Epithelial cell of prostate (primary cell): Measurements from ENCODE around the gene ZCCHC14.

ENCODE experiments used
- DNase-seq: peaks from one replicate; pipeline ENCODE4 v3.0.0-alpha.2; 2011; ENCODE audit warnings: low read depth, low spot score
- H3K27ac ChIP-seq: fragments of 450-650 bp; 2 replicates; pipeline ENCODE4 v1.5.1; 2017; ENCODE audit warnings: mild to moderate bottlenecking

ZCCHC14 gene

GRCh38 chr16:87492721-87493607, at the start of gene ZCCHC14:
Gene ZCCHC14 (minus strand): TSS chr16:87493024. CDS start chr16:87492238, 786 bp downstream.
- peak within 1 kb of the TSS; percentile 63 for H3K27ac ChIP-seq

DNA sequence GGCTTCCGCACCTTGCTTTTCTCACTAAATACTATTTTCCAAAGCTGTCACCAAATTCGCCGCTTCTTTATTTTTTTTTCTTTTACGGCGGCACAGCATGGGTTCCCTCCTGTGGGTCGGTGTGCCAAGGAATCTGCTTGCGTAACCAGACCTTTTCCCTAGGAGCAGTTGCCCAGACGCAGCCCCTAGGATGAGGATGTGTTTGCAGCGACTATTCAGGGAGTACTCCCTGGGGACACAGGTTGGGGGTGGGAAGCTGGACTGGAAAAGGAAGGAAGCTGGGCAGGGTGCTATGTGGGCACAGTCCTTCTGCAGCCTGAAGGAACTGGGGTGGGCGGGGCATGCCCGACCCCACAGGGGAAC, 49.0 kb upstream of the ZCCHC14 start:
- no peak for DNase-seq
- H3K27ac ChIP-seq: no peak overlapping the region

More at GRCh38 chr16:87492721-87493607, at the start of gene ZCCHC14:
- DNase-seq: peak; percentile 94

DNA sequence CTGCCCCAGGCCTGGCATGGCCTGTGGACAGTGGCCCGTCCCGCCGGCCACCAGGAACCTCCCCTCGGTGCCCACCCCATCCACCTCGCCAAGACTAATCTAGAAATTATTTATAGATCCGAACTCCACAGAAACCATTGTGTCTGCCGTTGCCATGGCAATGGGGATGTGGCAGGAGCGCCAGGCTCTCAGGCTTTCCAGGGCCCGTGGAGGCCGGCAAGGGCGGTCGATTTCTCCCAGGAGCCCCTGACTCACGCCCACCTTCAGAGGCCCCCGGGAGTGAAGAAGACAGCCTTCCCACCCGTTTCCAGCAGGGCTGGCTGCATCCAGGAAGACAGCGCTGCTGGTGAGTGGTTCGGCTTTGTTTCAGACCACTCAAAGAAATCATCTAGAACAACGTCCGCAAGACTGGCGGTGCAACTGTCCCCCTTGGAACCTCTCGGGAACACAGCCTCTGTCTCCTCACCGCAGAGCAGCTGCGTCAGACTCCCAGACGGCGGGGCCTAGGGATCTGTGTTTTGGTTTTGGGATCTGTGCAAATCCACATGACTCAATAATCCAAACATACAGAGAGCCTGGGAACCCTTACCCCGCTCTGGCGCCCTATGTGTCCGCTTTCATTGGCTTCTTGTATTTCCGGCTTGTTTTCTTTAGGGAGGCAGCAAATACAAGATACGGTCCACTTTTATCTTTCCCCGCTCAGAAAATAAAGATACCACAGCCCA, 48.5 kb upstream of the ZCCHC14 start:
- H3K27ac ChIP-seq: no peak overlapping the region
- DNase-seq: no peak

DNA sequence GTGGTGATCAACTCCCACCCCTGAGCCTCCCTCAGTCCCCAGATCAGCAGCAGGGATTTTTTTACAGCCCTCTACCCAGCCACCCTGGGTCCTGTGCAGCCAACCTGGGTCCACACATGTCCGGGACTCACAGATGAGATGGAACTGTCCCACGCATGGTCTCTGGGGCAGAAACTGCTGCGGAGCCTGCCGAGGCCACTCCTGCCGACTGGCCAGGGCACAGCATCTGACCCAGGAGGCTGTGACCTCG, 48.0 kb upstream of the ZCCHC14 start:
- no peak overlapping the region for H3K27ac ChIP-seq

DNA sequence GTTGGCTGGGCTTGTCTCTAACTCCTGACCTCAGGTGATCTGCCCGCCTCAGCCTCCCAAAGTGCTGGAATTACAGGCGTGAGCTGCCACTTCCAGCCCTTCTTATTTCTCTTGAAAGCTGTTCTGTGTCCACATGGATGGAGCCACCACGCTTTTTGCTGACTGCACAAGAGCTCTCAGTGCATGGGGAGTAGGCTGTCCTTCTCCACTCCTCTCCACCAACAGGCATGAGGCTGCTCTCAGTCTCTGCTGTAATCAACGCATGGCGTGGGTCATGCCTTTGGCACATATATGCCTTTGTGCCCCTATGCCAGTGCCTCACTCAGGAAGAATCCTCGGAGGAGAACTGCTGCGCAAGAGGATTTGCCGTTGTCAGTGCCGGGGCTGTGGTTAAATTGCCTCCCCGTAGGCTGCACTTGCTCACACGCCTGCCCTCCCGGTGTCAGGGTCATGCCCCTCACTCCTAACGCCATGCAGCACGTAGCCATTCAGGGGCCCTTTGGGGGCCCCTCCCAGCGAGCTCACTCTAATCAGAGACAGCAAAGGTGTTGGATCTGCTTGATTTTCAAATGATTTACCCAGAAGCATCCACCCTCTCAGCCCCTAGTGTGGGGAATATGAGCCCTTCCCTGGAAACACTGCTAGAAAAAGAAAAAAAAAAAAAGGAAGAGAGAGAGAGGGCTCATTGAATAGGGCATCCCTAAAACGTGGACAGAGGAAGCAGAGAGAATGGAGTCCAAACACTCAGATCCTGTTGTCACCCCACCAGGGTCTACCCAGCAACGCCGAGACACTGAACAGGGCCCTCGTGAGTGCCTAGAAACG, 47.5 kb upstream of the ZCCHC14 start:
- DNase-seq: no peak
- H3K27ac ChIP-seq: no peak overlapping the region

More for the DNA sequence above, 48.0 kb upstream of the ZCCHC14 start:
- no peak for DNase-seq

DNA sequence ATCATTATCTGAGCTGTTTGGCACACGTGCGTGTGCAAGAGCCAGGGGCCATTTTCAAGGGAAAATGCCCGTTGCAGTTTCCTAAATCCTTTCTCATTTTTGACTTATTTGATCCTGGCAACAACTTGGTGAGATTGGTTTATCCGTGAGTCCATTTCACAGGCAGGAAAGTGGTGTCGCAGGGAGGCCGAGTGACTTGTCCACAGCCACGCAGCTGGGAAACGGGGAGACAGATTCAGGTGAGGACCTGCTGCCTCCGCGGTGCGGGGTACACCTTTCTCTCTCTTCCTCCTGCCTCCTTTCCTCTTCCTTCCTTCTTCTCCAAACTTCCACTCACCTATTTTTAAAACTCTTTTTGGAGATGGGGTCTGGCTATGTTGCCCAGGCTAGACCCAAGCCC, 46.3 kb upstream of the ZCCHC14 start:
- no peak overlapping the region for H3K27ac ChIP-seq
- no peak for DNase-seq

GRCh38 chr16:87538594-87538993, 45.8 kb upstream of the ZCCHC14 start:
- no peak for DNase-seq
- H3K27ac ChIP-seq: no peak overlapping the region

GRCh38 chr16:87538160-87538559, 45.3 kb upstream of the ZCCHC14 start:
- DNase-seq: no peak
- no peak overlapping the region for H3K27ac ChIP-seq

- DNase-seq: no peak
- no peak overlapping the region for H3K27ac ChIP-seq
Observed at GRCh38 chr16:87536795-87537142, 43.9 kb upstream of the ZCCHC14 start.

- DNase-seq: no peak
- H3K27ac ChIP-seq: no peak overlapping the region
Observed at GRCh38 chr16:87535855-87536794, 43.3 kb upstream of the ZCCHC14 start.

GRCh38 chr16:87535457-87535854, 42.6 kb upstream of the ZCCHC14 start:
- no peak overlapping the region for H3K27ac ChIP-seq
- DNase-seq: no peak

DNA sequence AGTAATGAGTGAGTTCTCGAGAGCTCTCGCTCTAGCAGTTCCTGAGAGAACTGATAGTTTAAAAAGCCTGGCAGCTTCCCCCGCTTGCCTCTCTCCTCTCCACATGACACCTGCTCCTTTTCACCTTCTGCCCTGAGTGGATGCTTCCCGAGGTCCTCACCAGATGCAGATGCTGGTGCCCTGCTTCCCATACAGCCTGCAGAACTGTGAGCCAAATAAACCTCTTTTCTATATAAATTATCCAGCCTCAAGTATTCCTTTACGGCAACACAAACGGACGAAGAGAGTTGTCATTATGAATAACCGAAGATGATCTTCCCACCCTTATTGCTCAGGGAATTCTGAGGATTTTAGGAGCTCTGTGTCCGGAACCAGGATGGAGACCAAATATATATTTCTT, 41.9 kb upstream of the ZCCHC14 start:
- H3K27ac ChIP-seq: no peak overlapping the region
- no peak for DNase-seq

DNA sequence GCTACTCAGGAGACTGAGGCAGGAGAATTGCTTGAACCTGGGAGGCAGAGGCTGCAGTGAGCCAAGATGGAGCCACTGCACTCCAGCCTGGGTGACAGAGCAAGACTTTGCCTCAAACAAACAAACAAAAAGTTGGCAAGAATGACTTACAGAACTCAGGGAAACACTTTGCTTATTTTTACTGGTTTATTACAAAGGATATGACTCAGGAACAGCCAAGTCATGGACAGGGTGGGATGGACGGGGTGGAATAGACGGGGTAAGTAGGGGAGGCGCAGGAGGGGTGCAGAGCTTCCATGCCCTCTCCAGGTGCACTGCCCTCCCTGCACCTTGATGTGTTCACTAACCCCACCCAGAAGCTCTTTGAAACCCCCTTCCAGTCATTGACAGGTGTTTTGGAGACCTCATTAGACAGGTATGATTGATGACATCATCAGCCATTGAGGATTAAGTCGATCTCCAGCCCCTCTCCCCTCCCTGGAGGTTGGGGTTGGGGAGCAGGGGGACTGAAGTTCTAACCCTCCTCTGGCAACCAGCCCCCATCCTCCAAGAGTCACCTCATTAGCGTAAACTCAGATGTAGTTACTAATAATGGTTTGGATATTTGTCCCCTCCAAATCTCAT, 41.3 kb upstream of the ZCCHC14 start:
- DNase-seq: no peak
- H3K27ac ChIP-seq: no peak overlapping the region

GRCh38 chr16:87533061-87533460, 40.2 kb upstream of the ZCCHC14 start:
- no peak for DNase-seq

DNA sequence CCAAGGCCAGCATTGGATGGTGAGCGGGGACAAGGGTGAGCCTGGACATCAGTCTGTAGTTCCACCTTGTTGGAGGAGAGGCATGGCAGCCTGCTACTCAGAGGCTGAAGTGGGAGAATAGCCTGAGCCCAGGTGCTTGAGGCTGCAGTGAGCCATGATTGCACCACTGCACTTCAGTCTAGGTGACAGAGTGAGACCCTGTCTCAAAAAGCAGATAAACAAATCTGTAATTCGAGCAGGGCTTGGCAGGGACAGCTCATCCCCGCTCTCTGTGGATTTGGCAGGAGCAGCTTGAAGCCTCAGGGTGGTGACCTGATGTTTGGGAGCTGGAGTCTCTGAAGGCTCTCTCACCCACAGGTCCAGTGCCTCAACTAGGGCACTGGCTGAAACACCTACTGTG, 38.6 kb upstream of the ZCCHC14 start:
- H3K27ac ChIP-seq: no peak overlapping the region
- no peak for DNase-seq

More at GRCh38 chr16:87533061-87533460, 40.2 kb upstream of the ZCCHC14 start:
- no peak overlapping the region for H3K27ac ChIP-seq

GRCh38 chr16:87528690-87529579, 36.1 kb upstream of the ZCCHC14 start:
- no peak for DNase-seq
- H3K27ac ChIP-seq: no peak overlapping the region

DNA sequence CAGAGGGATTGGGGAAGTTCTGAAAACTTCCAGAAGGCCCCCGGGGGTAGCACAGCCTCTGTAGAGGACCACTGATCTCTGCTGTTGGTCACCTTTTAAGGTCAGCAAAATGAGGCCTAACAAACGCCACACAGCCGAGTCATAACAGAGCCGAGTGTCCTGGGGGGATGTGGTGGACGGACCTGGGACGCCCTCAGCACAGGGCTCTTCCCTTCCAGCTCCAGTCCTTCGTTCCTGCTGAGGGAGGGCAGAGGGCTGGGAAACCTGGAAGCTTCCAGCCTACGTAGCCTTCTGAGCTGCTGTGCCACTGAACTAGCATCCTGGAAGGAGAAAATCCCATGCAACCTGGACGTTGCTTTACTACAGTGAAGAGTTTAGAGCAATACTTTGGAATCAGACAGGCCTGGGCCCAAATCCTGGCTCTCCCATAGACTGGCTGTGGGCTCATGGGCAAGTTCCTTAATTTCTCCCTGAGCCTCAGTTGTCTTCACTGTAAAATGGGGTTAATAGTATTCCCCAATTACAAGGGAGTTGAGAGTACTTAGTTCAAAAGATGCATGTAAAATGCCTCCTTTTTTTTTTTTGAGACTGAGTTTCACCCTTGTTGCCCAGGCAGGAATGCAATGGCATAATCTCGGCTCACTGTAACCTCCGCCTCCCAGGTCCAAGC, 34.4 kb upstream of the ZCCHC14 start:
- DNase-seq: no peak
- no peak overlapping the region for H3K27ac ChIP-seq
